GM23248 (cell line): ENCODE measurements around the gene CSH1.

ENCODE experiments used
- EZH2 ChIP-seq: fragments of 200-600 bp; sonication (generic); IDR thresholded peaks from 2 replicates; pipeline ENCODE4 v1.6.1; 2018; ENCODE audit warnings: antibody characterized with exemption, mild to moderate bottlenecking; ENCODE audit not compliant: insufficient read depth, poor library complexity, severe bottlenecking
- EZH2phosphoT487 ChIP-seq: fragments of 200-600 bp; sonication (generic); IDR thresholded peaks from 2 replicates; pipeline ENCODE4 v1.6.1; 2018; ENCODE audit warnings: antibody characterized with exemption, moderate library complexity, mild to moderate bottlenecking, low read depth; ENCODE audit not compliant: insufficient read depth

DNA sequence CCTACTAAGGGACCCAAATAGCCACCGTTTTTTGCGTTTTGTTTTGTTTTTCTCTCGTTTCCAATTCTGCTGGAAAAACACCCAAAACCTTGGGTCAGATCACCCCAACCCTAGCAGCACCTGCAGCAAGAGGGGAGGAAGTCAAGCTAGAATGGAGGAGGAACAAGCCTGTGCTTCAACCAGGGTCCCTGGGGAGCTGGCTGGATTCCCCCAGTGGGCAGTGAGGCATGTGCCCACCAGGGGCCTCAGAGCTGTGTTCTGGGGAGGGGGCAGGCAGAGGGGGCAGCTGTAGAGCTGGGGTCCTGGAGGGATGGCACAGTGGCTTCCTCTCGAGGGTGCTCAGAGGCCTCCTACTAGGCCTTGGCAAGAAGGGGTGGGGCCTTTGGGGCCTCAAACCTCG lies 29.2 kb upstream of the CSH1 start:
- TF ChIP-seq EZH2 (no peak), EZH2phosphoT487 (no peak)
